ENCODE measurements around the gene MEIS2. TPM values are rescaled to one million over a fixed set of nuclear protein-coding genes. Genes with fewer than 3 reads are reported as not detected.

The MEIS2 gene
- total and polyA plus RNA-seq, 2 of the 13 experiments (the other 11 are each of a cell fraction or from before 2014, with no cell fraction given), result 10.7 to 12.4 TPM

DNA sequence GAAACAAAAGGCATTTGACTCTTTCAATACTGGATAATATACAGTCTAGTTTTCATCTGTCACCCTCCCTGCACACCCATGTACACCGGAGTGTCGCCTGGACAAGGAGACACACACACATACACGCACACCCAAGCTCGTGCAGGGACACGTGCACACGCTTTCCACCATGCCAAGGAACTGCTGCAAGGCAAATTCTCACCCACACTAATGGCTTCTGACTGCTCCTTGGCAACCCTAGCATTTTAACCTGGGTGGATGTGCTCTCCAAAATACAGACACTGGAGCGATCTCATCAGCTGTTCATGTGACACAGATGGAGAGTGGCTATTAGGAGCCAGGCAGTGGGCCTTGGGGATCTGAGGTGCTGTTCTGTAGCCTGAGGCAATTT, 61.6 kb downstream of the MEIS2 start (continued):
- TF ChIP-seq GFI1 (CRISPR knock-in tag; IDR thresholded peaks at IDR 0.05; ENCODE audit: borderline replicate concordance), result no peak
- no peak for TF ChIP-seq ZNF777 (CRISPR knock-in tag; IDR thresholded peaks at IDR 0.05)
- TF ChIP-seq, protein P1, sequence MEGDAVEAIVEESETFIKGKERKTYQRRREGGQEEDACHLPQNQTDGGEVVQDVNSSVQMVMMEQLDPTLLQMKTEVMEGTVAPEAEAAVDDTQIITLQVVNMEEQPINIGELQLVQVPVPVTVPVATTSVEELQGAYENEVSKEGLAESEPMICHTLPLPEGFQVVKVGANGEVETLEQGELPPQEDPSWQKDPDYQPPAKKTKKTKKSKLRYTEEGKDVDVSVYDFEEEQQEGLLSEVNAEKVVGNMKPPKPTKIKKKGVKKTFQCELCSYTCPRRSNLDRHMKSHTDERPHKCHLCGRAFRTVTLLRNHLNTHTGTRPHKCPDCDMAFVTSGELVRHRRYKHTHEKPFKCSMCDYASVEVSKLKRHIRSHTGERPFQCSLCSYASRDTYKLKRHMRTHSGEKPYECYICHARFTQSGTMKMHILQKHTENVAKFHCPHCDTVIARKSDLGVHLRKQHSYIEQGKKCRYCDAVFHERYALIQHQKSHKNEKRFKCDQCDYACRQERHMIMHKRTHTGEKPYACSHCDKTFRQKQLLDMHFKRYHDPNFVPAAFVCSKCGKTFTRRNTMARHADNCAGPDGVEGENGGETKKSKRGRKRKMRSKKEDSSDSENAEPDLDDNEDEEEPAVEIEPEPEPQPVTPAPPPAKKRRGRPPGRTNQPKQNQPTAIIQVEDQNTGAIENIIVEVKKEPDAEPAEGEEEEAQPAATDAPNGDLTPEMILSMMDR (CRISPR knock-in tag; IDR thresholded peaks at IDR 0.05), result no peak
- TF ChIP-seq ZFX (CRISPR knock-in tag; IDR thresholded peaks at IDR 0.05; ENCODE audit: low read depth), result no peak

DNA sequence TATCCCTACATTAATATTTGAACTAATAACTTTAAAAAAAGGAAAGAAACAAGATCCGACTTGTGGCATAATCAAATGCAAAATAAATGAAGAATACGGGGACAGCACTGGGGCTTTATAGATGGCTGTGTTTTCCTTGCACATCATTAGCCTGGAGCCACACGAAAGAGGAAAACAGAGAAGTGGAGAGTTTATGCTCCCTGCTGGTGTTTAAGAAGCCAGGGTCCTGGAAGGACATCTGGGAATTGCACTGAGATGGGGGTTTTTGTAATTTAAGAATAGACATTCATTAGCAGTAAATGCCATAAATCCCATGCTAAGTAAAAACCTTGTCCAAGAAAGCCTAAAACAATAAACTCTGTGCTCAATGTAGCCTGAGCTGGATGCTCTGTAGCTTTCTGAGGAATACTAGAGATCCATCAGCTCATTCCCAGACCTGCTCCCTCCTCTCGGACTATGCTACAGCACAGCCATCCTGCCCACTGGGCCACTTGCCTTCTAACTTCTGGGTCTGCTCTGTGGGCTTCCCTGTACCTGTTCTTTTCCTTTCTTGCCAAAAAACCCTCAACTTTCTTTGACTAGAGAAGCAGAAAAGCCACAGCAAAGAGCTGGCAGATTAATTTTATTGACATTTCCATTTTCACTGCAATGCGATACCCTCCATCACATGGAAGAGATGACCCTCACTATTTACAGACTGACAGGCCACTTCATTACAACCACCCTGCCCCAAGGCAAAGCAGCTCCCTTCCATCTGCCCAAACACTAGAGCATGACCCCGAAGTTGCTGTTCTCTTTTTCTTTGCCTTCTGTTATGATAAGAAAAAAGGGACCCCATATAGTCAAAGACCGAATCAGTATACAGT, 62.3 kb downstream of the MEIS2 start:
- intact Hi-C loops (cut with micrococcal nuclease; ENCODE audit: unreplicated experiment), result no loop called here
- H3K27me3 ChIP-seq (ENCODE audit: control insufficient read depth in 1 of 2, insufficient read depth in 2 of 2, low read length in 2 of 2), result no peaks in the 10 kb centered on the region
- 89% methylated on average over 7 of the region's 7 CpGs for WGBS (ENCODE audit: low lambda C conversion rate)
- BruUV-seq (replicated peaks), result no TSS peak
- no peak overlapping the region for H3K27ac ChIP-seq (ENCODE audit: extremely low read length, insufficient read depth, low read length)
- CTCF ChIA-PET (ENCODE audit: low intra/inter-chr PET ratio, low total read pairs), result no interaction called here
- in situ Hi-C loops (cut with HindIII; ENCODE audit: extremely low pct_ligation_motif_present, low pct_unique_long_range_greater_than_20kb), result no loop called here
- TF ChIP-seq KAT2B (IDR thresholded peaks at IDR 0.05; ENCODE audit: borderline replicate concordance, low read depth, low read length) (no peak), KLF11 (CRISPR knock-in tag; IDR thresholded peaks at IDR 0.05) (no peak)
- DNase-seq (ENCODE audit: low spot score) (no peak), ATAC-seq (no peak), FAIRE-seq (no peak)
- no peaks in the 10 kb centered on the region for H4K20me1 ChIP-seq (ENCODE audit: insufficient read depth, low read length)
- no peak overlapping the region for H3K9ac ChIP-seq (ENCODE audit: insufficient read depth, low read depth, low read length)
- H3K4me2 ChIP-seq (ENCODE audit: low read depth, low read length), result no peak overlapping the region
- POLR2A ChIA-PET, result no interaction called here
- H3K4me1 ChIP-seq (ENCODE audit: insufficient read depth, low read length), result peaks cover 49% of the 10 kb centered on the region
- H3K79me2 ChIP-seq (ENCODE audit: insufficient read depth, low read length), result no peaks in the 10 kb centered on the region
- no peak overlapping the region for H2AFZ ChIP-seq (ENCODE audit: low read length)
- H3K36me3 ChIP-seq (replicated peaks in 1 of 2; ENCODE audit: control insufficient read depth in 1 of 2, insufficient read depth in 2 of 2, low read length in 2 of 2), result 0 out of 5 replicates have a peak, but pooled peaks cover 0 to 2% of the 10 kb centered on the region in 2 experiments
- H3K9me3 ChIP-seq (ENCODE audit: low read length), result no peaks in the 10 kb centered on the region
- no peak overlapping the region for H3K4me3 ChIP-seq (replicated peaks in 1 of 3; ENCODE audit: insufficient read depth in 1 of 3, low read depth in 2 of 3, low read length in 3 of 3)

Measured in HepG2 (cell line).